ENCODE measurements around the gene XRCC6. TPM values are rescaled to one million over a fixed set of nuclear protein-coding genes. Genes with fewer than 3 reads are reported as not detected.

XRCC6 gene
- total and polyA plus RNA-seq, 2 of the 13 experiments (the other 11 are each of a cell fraction or from before 2014, with no cell fraction given): 124 to 625 TPM

DNA sequence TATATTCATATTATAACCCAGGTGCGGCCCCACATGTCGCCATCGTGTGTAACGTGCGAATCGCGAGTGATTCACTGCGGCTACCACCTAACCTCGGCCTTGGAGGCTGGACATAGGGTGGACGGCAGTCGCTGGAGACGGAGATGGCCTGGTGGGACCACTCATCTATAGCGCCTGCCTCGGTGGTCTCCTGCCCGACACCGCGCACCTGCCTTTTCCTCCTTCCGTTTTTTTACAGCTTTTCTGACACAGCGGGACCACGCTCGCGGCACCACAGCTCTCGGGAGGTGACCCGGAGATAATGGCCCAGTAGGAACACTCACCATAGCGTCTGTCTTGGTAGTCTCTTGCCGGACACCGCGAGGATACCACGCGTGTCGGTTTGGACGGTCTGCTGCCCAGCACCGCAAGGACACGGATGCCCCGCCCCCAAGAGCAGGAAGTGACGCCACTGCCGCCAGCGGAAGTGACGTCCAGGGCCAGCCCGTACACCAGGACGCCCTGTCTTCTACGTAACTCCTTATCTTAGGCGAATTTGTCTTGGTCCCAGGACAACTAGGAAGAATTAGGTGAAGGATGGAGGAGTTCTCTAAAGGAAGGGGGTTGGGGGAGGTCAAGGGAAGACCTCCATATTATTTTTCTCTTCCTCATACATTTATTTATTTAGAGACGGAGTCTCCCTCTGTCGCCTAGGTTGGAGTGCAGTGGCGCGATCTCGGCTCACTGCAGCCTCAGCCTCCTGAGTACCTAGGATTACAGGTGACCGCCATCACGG lies 61.1 kb downstream of the XRCC6 start (continued):
- TF ChIP-seq, protein P1, sequence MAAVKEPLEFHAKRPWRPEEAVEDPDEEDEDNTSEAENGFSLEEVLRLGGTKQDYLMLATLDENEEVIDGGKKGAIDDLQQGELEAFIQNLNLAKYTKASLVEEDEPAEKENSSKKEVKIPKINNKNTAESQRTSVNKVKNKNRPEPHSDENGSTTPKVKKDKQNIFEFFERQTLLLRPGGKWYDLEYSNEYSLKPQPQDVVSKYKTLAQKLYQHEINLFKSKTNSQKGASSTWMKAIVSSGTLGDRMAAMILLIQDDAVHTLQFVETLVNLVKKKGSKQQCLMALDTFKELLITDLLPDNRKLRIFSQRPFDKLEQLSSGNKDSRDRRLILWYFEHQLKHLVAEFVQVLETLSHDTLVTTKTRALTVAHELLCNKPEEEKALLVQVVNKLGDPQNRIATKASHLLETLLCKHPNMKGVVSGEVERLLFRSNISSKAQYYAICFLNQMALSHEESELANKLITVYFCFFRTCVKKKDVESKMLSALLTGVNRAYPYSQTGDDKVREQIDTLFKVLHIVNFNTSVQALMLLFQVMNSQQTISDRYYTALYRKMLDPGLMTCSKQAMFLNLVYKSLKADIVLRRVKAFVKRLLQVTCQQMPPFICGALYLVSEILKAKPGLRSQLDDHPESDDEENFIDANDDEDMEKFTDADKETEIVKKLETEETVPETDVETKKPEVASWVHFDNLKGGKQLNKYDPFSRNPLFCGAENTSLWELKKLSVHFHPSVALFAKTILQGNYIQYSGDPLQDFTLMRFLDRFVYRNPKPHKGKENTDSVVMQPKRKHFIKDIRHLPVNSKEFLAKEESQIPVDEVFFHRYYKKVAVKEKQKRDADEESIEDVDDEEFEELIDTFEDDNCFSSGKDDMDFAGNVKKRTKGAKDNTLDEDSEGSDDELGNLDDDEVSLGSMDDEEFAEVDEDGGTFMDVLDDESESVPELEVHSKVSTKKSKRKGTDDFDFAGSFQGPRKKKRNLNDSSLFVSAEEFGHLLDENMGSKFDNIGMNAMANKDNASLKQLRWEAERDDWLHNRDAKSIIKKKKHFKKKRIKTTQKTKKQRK (IDR thresholded peaks at IDR 0.05; ENCODE audit: low read length): no peak
- TF ChIP-seq KAT8 (CRISPR knock-in tag; IDR thresholded peaks at IDR 0.05): peak; percentile 90
- no peak for TF ChIP-seq ZNF878 (CRISPR knock-in tag; IDR thresholded peaks at IDR 0.05)
- TF ChIP-seq, protein P2, sequence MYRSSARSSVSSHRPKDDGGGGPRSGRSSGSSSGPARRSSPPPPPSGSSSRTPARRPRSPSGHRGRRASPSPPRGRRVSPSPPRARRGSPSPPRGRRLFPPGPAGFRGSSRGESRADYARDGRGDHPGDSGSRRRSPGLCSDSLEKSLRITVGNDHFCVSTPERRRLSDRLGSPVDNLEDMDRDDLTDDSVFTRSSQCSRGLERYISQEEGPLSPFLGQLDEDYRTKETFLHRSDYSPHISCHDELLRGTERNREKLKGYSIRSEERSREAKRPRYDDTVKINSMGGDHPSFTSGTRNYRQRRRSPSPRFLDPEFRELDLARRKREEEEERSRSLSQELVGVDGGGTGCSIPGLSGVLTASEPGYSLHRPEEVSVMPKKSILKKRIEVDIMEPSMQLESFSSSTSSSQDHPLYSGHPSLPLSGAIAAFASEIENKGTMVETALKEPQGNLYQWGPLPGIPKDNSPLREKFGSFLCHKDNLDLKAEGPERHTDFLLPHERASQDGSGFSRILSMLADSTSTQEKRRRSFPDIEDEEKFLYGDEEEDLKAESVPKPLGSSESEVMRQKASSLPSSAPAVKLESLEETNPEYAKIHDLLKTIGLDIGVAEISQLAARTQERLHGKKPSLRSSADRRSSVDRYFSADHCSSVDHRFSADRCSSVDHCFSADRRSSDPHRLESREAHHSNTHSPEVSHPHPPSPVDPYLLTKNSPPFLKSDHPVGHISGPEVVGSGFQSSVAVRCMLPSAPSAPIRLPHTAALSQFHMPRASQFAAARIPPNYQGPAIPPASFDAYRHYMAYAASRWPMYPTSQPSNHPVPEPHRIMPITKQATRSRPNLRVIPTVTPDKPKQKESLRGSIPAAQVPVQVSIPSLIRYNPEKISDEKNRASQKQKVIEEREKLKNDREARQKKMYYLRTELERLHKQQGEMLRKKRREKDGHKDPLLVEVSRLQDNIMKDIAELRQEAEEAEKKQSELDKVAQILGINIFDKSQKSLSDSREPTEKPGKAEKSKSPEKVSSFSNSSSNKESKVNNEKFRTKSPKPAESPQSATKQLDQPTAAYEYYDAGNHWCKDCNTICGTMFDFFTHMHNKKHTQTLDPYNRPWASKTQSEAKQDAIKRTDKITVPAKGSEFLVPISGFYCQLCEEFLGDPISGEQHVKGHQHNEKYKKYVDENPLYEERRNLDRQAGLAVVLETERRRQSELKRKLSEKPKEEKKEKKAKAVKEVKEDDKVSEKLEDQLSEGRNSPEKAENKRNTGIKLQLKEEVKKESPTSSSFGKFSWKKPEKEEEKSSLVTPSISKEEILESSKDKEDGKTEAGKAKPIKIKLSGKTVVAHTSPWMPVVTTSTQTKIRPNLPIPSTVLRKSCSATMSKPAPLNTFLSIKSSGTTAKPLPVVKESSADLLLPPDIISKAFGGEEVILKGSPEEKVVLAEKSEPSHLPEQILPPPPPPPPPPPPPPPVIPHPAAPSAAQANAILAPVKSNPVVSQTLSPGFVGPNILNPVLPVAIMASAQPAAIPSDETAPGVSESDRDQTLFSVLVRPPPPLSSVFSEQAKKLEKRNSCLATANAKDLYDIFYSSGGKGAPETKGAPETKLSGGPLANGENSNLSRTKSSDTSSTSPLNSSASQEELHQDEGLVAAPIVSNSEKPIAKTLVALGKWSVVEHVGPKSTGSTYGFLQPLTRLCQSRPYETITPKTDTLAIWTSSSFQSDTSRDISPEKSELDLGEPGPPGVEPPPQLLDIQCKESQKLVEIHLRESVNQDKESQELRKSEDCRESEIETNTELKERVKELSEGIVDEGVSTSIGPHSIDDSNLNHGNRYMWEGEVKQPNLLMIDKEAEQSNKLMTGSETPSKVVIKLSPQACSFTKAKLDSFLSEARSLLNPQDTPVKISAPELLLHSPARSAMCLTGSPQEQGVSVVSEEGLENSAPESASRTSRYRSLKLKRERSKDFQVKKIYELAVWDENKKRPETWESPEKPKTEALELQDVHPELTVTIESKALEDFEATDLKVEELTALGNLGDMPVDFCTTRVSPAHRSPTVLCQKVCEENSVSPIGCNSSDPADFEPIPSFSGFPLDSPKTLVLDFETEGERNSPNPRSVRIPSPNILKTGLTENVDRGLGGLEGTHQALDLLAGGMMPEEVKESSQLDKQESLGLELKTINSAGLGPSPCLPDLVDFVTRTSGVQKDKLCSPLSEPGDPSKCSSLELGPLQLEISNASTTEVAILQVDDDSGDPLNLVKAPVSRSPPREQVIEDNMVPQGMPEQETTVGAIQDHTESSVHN (CRISPR knock-in tag; IDR thresholded peaks at IDR 0.05): 0 out of 2 replicates have a peak, but pooled peaks have one; percentile 85
- TF ChIP-seq ZMAT3 (CRISPR knock-in tag; conservative IDR thresholded peaks at IDR 0.05): 0 out of 2 replicates have a peak, but pooled peaks have one; percentile 56
- no peak; the same call in 1 of the 2 replicates for TF ChIP-seq ZFP41 (CRISPR knock-in tag; IDR thresholded peaks at IDR 0.05; ENCODE audit: borderline replicate concordance)
- TF ChIP-seq, protein P3, sequence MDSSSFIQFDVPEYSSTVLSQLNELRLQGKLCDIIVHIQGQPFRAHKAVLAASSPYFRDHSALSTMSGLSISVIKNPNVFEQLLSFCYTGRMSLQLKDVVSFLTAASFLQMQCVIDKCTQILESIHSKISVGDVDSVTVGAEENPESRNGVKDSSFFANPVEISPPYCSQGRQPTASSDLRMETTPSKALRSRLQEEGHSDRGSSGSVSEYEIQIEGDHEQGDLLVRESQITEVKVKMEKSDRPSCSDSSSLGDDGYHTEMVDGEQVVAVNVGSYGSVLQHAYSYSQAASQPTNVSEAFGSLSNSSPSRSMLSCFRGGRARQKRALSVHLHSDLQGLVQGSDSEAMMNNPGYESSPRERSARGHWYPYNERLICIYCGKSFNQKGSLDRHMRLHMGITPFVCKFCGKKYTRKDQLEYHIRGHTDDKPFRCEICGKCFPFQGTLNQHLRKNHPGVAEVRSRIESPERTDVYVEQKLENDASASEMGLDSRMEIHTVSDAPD (CRISPR knock-in tag; IDR thresholded peaks at IDR 0.05): no peak
- TF ChIP-seq ZNF296 (CRISPR knock-in tag; conservative IDR thresholded peaks at IDR 0.05): no peak
- TF ChIP-seq AGO2 (optimal IDR thresholded peaks at IDR 0.05; ENCODE audit: low read depth, low read length): peak; percentile 88
- peak; percentile 93; the same call in 1 of the 2 replicates for TF ChIP-seq YEATS2 (CRISPR knock-in tag; IDR thresholded peaks at IDR 0.05; ENCODE audit: borderline replicate concordance)
- no peak for TF ChIP-seq SOX13 (IDR thresholded peaks at IDR 0.05)
- TF ChIP-seq SOX13 (CRISPR knock-in tag; conservative IDR thresholded peaks at IDR 0.05 in 1 of 2, IDR thresholded peaks at IDR 0.05 in 1 of 2): 0 out of 4 replicates have a peak, but pooled peaks of 1 of the 2 experiments have one; percentile 15
- peak; percentile 67; the same call in 1 of the 2 replicates for TF ChIP-seq ERF (CRISPR knock-in tag; IDR thresholded peaks at IDR 0.05)
- no peak for TF ChIP-seq ZNF121 (CRISPR knock-in tag; IDR thresholded peaks at IDR 0.05)
- no peak; the same call in 1 of the 2 replicates for TF ChIP-seq ZSCAN9 (CRISPR knock-in tag; IDR thresholded peaks at IDR 0.05; ENCODE audit: borderline replicate concordance)
- TF ChIP-seq ZNF775 (CRISPR knock-in tag; IDR thresholded peaks at IDR 0.05; ENCODE audit: borderline replicate concordance): no peak
